ENCODE results near the gene OCEL1.

DNA sequence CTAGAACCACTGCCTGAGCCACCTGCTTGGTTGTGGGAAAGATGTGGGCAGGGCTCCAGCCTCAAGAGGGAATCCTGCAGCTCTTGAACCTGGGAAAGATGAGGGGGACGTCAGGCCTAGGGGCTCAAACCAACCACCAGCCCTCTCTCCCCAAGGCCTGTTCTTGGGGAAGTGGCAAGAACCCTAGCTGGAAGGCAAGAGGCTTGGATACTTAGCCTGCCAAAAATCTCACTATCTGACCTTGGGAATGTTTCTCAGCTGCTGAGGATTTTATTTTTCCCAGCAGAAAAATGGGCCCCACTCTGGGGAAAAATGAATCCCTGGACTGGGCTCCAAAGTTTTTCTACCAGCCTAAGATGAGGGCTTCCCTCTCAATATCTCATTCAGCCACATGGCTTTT lies 33.9 kb downstream of the OCEL1 start:
- TF ChIP-seq GATA2 (IDR thresholded peaks at IDR 0.05; ENCODE audit: low read depth, low read length) (no peak), GATA3 (IDR thresholded peaks at IDR 0.05; ENCODE audit: low read depth, low read length) (no peak)
